ENCODE measurements around the gene MYO7B. TPM values are rescaled to one million over a fixed set of nuclear protein-coding genes. Genes with fewer than 3 reads are reported as not detected.
A peak's percentile ranks its signal among the peaks of the same experiment; 100 is the strongest.

MYO7B gene
- total and polyA plus RNA-seq, 10 donors: 32.3 to 165 (median 52.9) TPM

GRCh38 chr2:127649100-127649611, 113.7 kb downstream of the MYO7B start:
- peak overlapping the region in 6 of 8 donors; percentile 36 to 87 (median 67) for H3K27ac ChIP-seq
- WGBS, 5 donors: 22 to 60% (median 55%) methylated on average over 6 to 12 of the region's 12 CpGs
- peaks cover 26 to 87% (median 66%) of the 10 kb centered on the region in 6 donors for H3K4me1 ChIP-seq
- TF ChIP-seq POLR2AphosphoS5 (IDR thresholded peaks at IDR 0.05): peak in 2 of 3 donors; percentile 35 to 59
- no peak for TF ChIP-seq CTCF (IDR thresholded peaks at IDR 0.05 in 8 of 11, conservative IDR thresholded peaks at IDR 0.05 in 3 of 11)
- no peak for TF ChIP-seq POLR2A (IDR thresholded peaks at IDR 0.05)
- intact Hi-C loops (cut with DNase I; ENCODE audit: low total_unique reads): loop anchor here (10.0 kb wide), 1 partner anchor 54 kb away; no protein-coding TSS in a partner anchor
- H3K27me3 ChIP-seq (replicated peaks in 1 of 7): no peaks in the 10 kb centered on the region
- H3K9me3 ChIP-seq: no peaks in the 10 kb centered on the region
- peaks cover 0 to 39% (median 0%) of the 10 kb centered on the region in 6 donors for H3K36me3 ChIP-seq
- peak overlapping the region in 1 of 8 donors; percentile 21 for H3K4me3 ChIP-seq
- DNase-seq: peak; percentile 80

DNA sequence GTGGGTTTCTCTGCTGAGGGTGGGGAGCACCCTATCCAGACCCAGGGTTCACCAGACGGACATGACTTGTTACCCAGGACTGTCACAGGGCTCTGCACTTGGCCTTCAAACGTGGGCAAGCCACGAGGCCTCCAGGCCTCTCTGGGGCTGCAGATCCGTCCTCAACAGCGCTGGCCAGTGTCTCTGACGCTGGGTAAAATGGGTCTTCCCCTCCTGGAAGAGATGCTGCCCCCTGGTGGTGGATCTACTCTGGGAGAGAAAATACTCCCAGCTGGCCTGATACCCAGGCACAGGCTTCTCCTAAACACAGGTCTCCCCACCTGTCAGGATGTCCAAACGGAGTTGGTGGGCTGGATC, 114.2 kb downstream of the MYO7B start:
- H3K9me3 ChIP-seq: no peaks in the 10 kb centered on the region
- no peaks in the 10 kb centered on the region for H3K27me3 ChIP-seq (replicated peaks in 1 of 7)
- peak overlapping the region in 6 of 8 donors; percentile 36 to 87 (median 67) for H3K27ac ChIP-seq
- peaks cover 0 to 44% (median 0%) of the 10 kb centered on the region in 6 donors for H3K36me3 ChIP-seq
- peak overlapping the region in 1 of 8 donors; percentile 21 for H3K4me3 ChIP-seq
- TF ChIP-seq CTCF (IDR thresholded peaks at IDR 0.05 in 8 of 11, conservative IDR thresholded peaks at IDR 0.05 in 3 of 11): peak; percentile 64 to 92 (median 88)
- TF ChIP-seq POLR2AphosphoS5 (IDR thresholded peaks at IDR 0.05): peak in 1 of 3 donors; percentile 37
- TF ChIP-seq POLR2A (IDR thresholded peaks at IDR 0.05): no peak
- peaks cover 26 to 88% (median 68%) of the 10 kb centered on the region in 6 donors for H3K4me1 ChIP-seq
- peak; percentile 92 for DNase-seq
- WGBS, 5 donors: 0 to 11% (median 6%) methylated on average over 3 to 7 of the region's 7 CpGs
- intact Hi-C loops (cut with DNase I; ENCODE audit: low total_unique reads): loop anchor here (10.0 kb wide), 1 partner anchor 55 kb away; no protein-coding TSS in a partner anchor

- peaks cover 0 to 46% (median 0%) of the 10 kb centered on the region in 6 donors for H3K36me3 ChIP-seq
- 77 to 81% (median 78%) methylated on average over 17 of the region's 17 CpGs for WGBS, 5 donors
- peak; percentile 81 for DNase-seq
Observed at GRCh38 chr2:127650041-127650784, 114.7 kb downstream of the MYO7B start.

More at GRCh38 chr2:127650041-127650784, 114.7 kb downstream of the MYO7B start:
- H3K27me3 ChIP-seq (replicated peaks in 1 of 7): no peaks in the 10 kb centered on the region
- H3K27ac ChIP-seq: peak overlapping the region in 6 of 8 donors; percentile 36 to 87 (median 67)
- no peak overlapping the region for H3K4me3 ChIP-seq
- TF ChIP-seq POLR2A (IDR thresholded peaks at IDR 0.05): no peak
- TF ChIP-seq CTCF (IDR thresholded peaks at IDR 0.05 in 8 of 11, conservative IDR thresholded peaks at IDR 0.05 in 3 of 11): peak in 5 of 11 experiments; percentile 1 to 65 (median 63)
- TF ChIP-seq POLR2AphosphoS5 (IDR thresholded peaks at IDR 0.05): no peak
- no peaks in the 10 kb centered on the region for H3K9me3 ChIP-seq
- H3K4me1 ChIP-seq: peaks cover 26 to 93% (median 70%) of the 10 kb centered on the region in 6 donors
- intact Hi-C loops (cut with DNase I; ENCODE audit: low total_unique reads): no loop called here
